Activated T-helper 1 cell treated with anti-CD3 and anti-CD28 coated beads, Interleukin-2, amount 50 U/mL, for 16 hours (primary cell): ENCODE data around the gene PSD4.

Experiments used
- DNase-seq, 2 donors: peaks; one replicate each; pipeline ENCODE4 v3.0.0-alpha.2; 2020; ENCODE audit warnings: low read depth in 1 of 2, low spot score in 1 of 2

Gene PSD4

GRCh38 chr2:113173542-113174375 lies at the start of gene PSD4:
PSD4 (plus strand) TSS chr2:113173971; CDS start chr2:113182457, 8,486 bp downstream.
- peak; percentile 74 to 80 for DNase-seq

- no peak for DNase-seq
These were observed 49.4 kb upstream of the PSD4 start for GRCh38 chr2:113124181-113124961.

GRCh38 chr2:113124984-113125855 lies 48.6 kb upstream of the PSD4 start:
- no peak for DNase-seq

GRCh38 chr2:113126845-113127645 lies 46.7 kb upstream of the PSD4 start, which contains the start of gene IL1RN:
IL1RN (plus strand) TSS chr2:113127598; CDS start chr2:113127625, 27 bp downstream.
- no peak for DNase-seq

GRCh38 chr2:113127646-113128570 lies 45.9 kb upstream of the PSD4 start:
- DNase-seq = no peak

GRCh38 chr2:113129519-113130078 lies 44.2 kb upstream of the PSD4 start:
- DNase-seq = no peak

- no peak for DNase-seq
These were observed 42.2 kb upstream of the PSD4 start for GRCh38 chr2:113131352-113132185.

GRCh38 chr2:113132414-113133021 lies 41.3 kb upstream of the PSD4 start:
- no peak for DNase-seq

GRCh38 chr2:113133704-113134598 lies 39.8 kb upstream of the PSD4 start:
- no peak for DNase-seq

GRCh38 chr2:113134717-113135116 lies 39.1 kb upstream of the PSD4 start:
- no peak for DNase-seq

GRCh38 chr2:113135317-113135716 lies 38.5 kb upstream of the PSD4 start:
- no peak for DNase-seq

GRCh38 chr2:113136828-113137775 lies 36.7 kb upstream of the PSD4 start:
- no peak for DNase-seq

- DNase-seq = no peak
These were observed 35.9 kb upstream of the PSD4 start for GRCh38 chr2:113137827-113138226.

- DNase-seq = peak in 1 of 2 donors; percentile 12
These were observed 35.1 kb upstream of the PSD4 start for GRCh38 chr2:113138428-113139322.
